ENCODE measurements around the gene PSAP. TPM values are rescaled to one million over a fixed set of nuclear protein-coding genes. Genes with fewer than 3 reads are reported as not detected.

PSAP gene
- total and polyA plus RNA-seq, 2 experiments from 2014 or later: 151 to 391 TPM

- Mint-ChIP-seq H3K4me1 (peaks cover under 1% of the 10 kb centered on the region; the same call in 2 of the 3 replicates), H3K9me3 (no peaks in the 10 kb centered on the region), H3K27me3 (ENCODE audit: insufficient read depth, low read depth, poor library complexity) (no peaks in the 10 kb centered on the region), H3K36me3 (ENCODE audit: low read depth) (peaks cover 74% of the 10 kb centered on the region), H3K27ac (no peak overlapping the region), H3K4me3 (no peak overlapping the region)
- Histone ChIP-seq H3K36me3 (ENCODE audit: insufficient read depth) (peaks cover 71% of the 10 kb centered on the region), H2AFZ (no peak overlapping the region), H4K20me1 (replicated peaks; ENCODE audit: insufficient read depth) (peaks cover 30% of the 10 kb centered on the region), H3K79me2 (replicated peaks; ENCODE audit: insufficient read depth) (peaks cover 25% of the 10 kb centered on the region), H3K4me1 (ENCODE audit: insufficient read depth) (peaks cover 10% of the 10 kb centered on the region), H3F3A (replicated peaks; ENCODE audit: low read depth) (no peaks in the 10 kb centered on the region), H3K9me2 (ENCODE audit: insufficient read depth) (no peaks in the 10 kb centered on the region), H3K4me2 (no peak overlapping the region), H3K27me3 (ENCODE audit: insufficient read depth) (no peaks in the 10 kb centered on the region), H3K27ac (ENCODE audit: low read depth) (no peak overlapping the region), H3K4me3 (no peak overlapping the region)
- ATAC-seq (no peak), DNase-seq (ENCODE audit: low spot score) (no peak)
- TF ChIP-seq ETS1 (IDR thresholded peaks at IDR 0.05): no peak
These were observed 22.3 kb downstream of the PSAP start for GRCh38 chr10:71828702-71829101.

GRCh38 chr10:71827852-71828251 is 23.2 kb downstream of the PSAP start:
- Histone ChIP-seq H3K79me2 (replicated peaks; ENCODE audit: insufficient read depth) (peaks cover 17% of the 10 kb centered on the region), H3K27ac (ENCODE audit: low read depth) (no peak overlapping the region), H4K20me1 (replicated peaks; ENCODE audit: insufficient read depth) (peaks cover 21% of the 10 kb centered on the region), H3K9me2 (ENCODE audit: insufficient read depth) (no peaks in the 10 kb centered on the region), H3K4me1 (ENCODE audit: insufficient read depth) (peaks cover 10% of the 10 kb centered on the region), H3K4me2 (no peak overlapping the region), H3F3A (replicated peaks; ENCODE audit: low read depth) (no peaks in the 10 kb centered on the region), H3K4me3 (no peak overlapping the region), H3K27me3 (ENCODE audit: insufficient read depth) (no peaks in the 10 kb centered on the region), H2AFZ (no peak overlapping the region), H3K36me3 (ENCODE audit: insufficient read depth) (peaks cover 72% of the 10 kb centered on the region)
- Mint-ChIP-seq H3K4me3 (no peak overlapping the region), H3K36me3 (ENCODE audit: low read depth) (peaks cover 76% of the 10 kb centered on the region), H3K27me3 (ENCODE audit: insufficient read depth, low read depth, poor library complexity) (no peaks in the 10 kb centered on the region), H3K27ac (no peak overlapping the region), H3K4me1 (peaks cover 4% of the 10 kb centered on the region; the same call in 2 of the 3 replicates), H3K9me3 (no peaks in the 10 kb centered on the region)
- DNase-seq (ENCODE audit: low spot score): no peak
- no peak for ATAC-seq
- TF ChIP-seq EZH2 (IDR thresholded peaks at IDR 0.05; ENCODE audit: low read depth, unreplicated experiment) (no peak), CREB1 (CRISPR knock-in tag; IDR thresholded peaks at IDR 0.05; ENCODE audit: low read depth) (no peak), CTCF (conservative IDR thresholded peaks at IDR 0.05; ENCODE audit: low read depth in 2 of 2) (no peak), STAT1 (IDR thresholded peaks at IDR 0.05; ENCODE audit: unreplicated experiment) (no peak), NANOG (IDR thresholded peaks at IDR 0.05; ENCODE audit: borderline replicate concordance) (no peak), EZH2phosphoT487 (IDR thresholded peaks at IDR 0.05; ENCODE audit: unreplicated experiment) (no peak), POLR2AphosphoS5 (IDR thresholded peaks at IDR 0.05; ENCODE audit: low read depth) (no peak), JUNB (IDR thresholded peaks at IDR 0.05; ENCODE audit: unreplicated experiment) (no peak), ZNF114 (CRISPR knock-in tag; IDR thresholded peaks at IDR 0.05) (no peak)
- TF ChIP-seq, protein P1, sequence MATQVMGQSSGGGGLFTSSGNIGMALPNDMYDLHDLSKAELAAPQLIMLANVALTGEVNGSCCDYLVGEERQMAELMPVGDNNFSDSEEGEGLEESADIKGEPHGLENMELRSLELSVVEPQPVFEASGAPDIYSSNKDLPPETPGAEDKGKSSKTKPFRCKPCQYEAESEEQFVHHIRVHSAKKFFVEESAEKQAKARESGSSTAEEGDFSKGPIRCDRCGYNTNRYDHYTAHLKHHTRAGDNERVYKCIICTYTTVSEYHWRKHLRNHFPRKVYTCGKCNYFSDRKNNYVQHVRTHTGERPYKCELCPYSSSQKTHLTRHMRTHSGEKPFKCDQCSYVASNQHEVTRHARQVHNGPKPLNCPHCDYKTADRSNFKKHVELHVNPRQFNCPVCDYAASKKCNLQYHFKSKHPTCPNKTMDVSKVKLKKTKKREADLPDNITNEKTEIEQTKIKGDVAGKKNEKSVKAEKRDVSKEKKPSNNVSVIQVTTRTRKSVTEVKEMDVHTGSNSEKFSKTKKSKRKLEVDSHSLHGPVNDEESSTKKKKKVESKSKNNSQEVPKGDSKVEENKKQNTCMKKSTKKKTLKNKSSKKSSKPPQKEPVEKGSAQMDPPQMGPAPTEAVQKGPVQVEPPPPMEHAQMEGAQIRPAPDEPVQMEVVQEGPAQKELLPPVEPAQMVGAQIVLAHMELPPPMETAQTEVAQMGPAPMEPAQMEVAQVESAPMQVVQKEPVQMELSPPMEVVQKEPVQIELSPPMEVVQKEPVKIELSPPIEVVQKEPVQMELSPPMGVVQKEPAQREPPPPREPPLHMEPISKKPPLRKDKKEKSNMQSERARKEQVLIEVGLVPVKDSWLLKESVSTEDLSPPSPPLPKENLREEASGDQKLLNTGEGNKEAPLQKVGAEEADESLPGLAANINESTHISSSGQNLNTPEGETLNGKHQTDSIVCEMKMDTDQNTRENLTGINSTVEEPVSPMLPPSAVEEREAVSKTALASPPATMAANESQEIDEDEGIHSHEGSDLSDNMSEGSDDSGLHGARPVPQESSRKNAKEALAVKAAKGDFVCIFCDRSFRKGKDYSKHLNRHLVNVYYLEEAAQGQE (IDR thresholded peaks at IDR 0.05; ENCODE audit: unreplicated experiment): no peak
